ENCODE measurements around the gene MYD88. TPM values are rescaled to one million over a fixed set of nuclear protein-coding genes. Genes with fewer than 3 reads are reported as not detected.
A peak's percentile ranks its signal among the peaks of the same experiment; 100 is the strongest.

Gene MYD88
- total RNA-seq, 1 experiment from 2014 or later: 23.0 TPM

- H2AFZ ChIP-seq (ENCODE audit: low read length): peak within 1 kb of the TSS; percentile 77; the same call in 1 of the 2 replicates
- H3K4me1 ChIP-seq (ENCODE audit: low read length): peaks cover 37% of the 10 kb centered on the region
- peaks cover 4% of the 10 kb centered on the region; the same call in 1 of the 2 replicates for H3K36me3 ChIP-seq (ENCODE audit: insufficient read depth, low read length)
- H3K9ac ChIP-seq (ENCODE audit: low read length): peak within 1 kb of the TSS; percentile 92
- peak; percentile 100 for DNase-seq
- H3K27ac ChIP-seq (ENCODE audit: low read length): peak within 1 kb of the TSS; percentile 79
- H3K4me3 ChIP-seq (ENCODE audit: low read length): peak within 1 kb of the TSS; percentile 89
- H3K79me2 ChIP-seq (ENCODE audit: low read length): peaks cover 47% of the 10 kb centered on the region
- H3K9me2 ChIP-seq (replicated peaks; ENCODE audit: insufficient read depth, low read length): no peaks in the 10 kb centered on the region
- H3K27me3 ChIP-seq (ENCODE audit: low read length): no peaks in the 10 kb centered on the region
- H3K4me2 ChIP-seq (ENCODE audit: low read depth, low read length, poor library complexity, severe bottlenecking): peak within 1 kb of the TSS; percentile 68
- peaks cover 3% of the 10 kb centered on the region; the same call in 1 of the 2 replicates for H4K20me1 ChIP-seq (ENCODE audit: insufficient read depth, low read depth, low read length)
- H3K9me3 ChIP-seq (ENCODE audit: low read length): no peaks in the 10 kb centered on the region
These were observed 26.7 kb downstream of the MYD88 start, which contains the start of gene OXSR1 for GRCh38 chr3:38164952-38165721. TSS of gene OXSR1 (plus strand) at chr3:38165537. CDS start at chr3:38165877, 340 bp downstream.

DNA sequence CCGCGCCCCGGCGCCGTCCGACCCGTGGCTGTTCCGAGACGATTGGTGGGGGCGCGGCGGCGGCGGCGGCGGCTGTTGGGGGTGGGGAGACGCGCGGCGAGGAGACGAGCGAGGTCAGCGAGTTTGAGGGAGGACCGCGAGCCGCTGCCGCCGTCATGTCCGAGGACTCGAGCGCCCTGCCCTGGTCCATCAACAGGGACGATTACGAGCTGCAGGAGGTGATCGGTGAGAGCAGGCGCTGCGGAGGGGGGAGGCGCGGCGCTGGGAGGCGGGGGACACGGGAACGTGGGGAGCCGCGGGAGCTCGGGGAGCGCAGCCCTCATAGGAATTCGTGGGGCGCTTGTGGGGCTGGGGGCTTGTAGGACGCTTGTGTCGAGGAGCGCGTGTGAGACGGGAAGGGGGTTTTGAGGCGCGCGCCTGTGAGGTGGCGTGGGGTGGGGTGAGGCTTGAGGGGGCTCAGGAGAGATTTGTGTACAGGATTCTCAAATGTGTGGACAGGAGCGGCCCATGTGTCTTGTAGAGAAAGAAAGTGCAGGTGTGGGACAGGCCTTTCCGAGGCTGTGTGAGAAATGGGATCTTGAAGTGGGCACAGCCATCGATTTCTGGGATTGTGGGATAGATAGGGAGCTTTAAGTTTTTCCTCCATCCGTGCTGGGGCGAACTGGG lies 27.4 kb downstream of the MYD88 start:
- peak; percentile 72 for DNase-seq
- Histone ChIP-seq H3K36me3 (ENCODE audit: insufficient read depth, low read length) (peaks cover 4% of the 10 kb centered on the region; the same call in 1 of the 2 replicates), H3K4me3 (ENCODE audit: low read length) (peak overlapping the region; percentile 89), H3K9me3 (ENCODE audit: low read length) (no peaks in the 10 kb centered on the region), H3K4me1 (ENCODE audit: low read length) (peaks cover 42% of the 10 kb centered on the region), H3K9me2 (replicated peaks; ENCODE audit: insufficient read depth, low read length) (no peaks in the 10 kb centered on the region), H3K4me2 (ENCODE audit: low read depth, low read length, poor library complexity, severe bottlenecking) (peak overlapping the region; percentile 68), H3K79me2 (ENCODE audit: low read length) (peaks cover 54% of the 10 kb centered on the region), H4K20me1 (ENCODE audit: insufficient read depth, low read depth, low read length) (peaks cover 8% of the 10 kb centered on the region; the same call in 1 of the 2 replicates), H3K27ac (ENCODE audit: low read length) (peak overlapping the region; percentile 79), H3K9ac (ENCODE audit: low read length) (peak overlapping the region; percentile 92), H2AFZ (ENCODE audit: low read length) (no peak overlapping the region), H3K27me3 (ENCODE audit: low read length) (no peaks in the 10 kb centered on the region)

DNA sequence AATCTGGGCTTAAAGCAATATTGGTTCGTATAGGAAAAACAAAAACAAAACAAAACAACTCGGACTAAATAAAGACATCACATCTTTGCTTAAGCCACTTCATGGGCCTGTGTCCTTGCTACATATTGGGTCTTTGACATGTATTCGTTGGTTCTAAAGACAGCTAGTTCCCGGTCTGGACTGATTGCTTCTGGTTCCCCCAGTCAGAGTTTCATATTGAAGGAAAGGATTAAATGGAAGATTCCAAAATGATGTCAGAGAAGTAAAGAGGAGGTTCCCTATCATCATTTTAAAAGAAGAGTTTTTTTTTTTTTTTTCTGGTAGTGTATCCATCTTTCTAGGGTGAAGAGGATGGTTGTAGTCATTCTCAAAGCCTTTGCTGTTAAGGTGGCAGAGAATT lies 29.1 kb downstream of the MYD88 start:
- H3K79me2 ChIP-seq (ENCODE audit: low read length): peaks cover 71% of the 10 kb centered on the region
- H3K27me3 ChIP-seq (ENCODE audit: low read length): no peaks in the 10 kb centered on the region
- peaks cover 60% of the 10 kb centered on the region for H3K4me1 ChIP-seq (ENCODE audit: low read length)
- no peaks in the 10 kb centered on the region for H3K9me3 ChIP-seq (ENCODE audit: low read length)
- no peaks in the 10 kb centered on the region for H3K9me2 ChIP-seq (replicated peaks; ENCODE audit: insufficient read depth, low read length)
- no peak overlapping the region for H2AFZ ChIP-seq (ENCODE audit: low read length)
- H4K20me1 ChIP-seq (ENCODE audit: insufficient read depth, low read depth, low read length): peaks cover 19% of the 10 kb centered on the region
- H3K4me3 ChIP-seq (ENCODE audit: low read length): peak overlapping the region; percentile 89
- DNase-seq: no peak
- peak overlapping the region; percentile 58 for H3K9ac ChIP-seq (ENCODE audit: low read length)
- H3K4me2 ChIP-seq (ENCODE audit: low read depth, low read length, poor library complexity, severe bottlenecking): peak overlapping the region; percentile 68
- peak overlapping the region; percentile 40 for H3K27ac ChIP-seq (ENCODE audit: low read length)
- peaks cover 4% of the 10 kb centered on the region; the same call in 1 of the 2 replicates for H3K36me3 ChIP-seq (ENCODE audit: insufficient read depth, low read length)

DNA sequence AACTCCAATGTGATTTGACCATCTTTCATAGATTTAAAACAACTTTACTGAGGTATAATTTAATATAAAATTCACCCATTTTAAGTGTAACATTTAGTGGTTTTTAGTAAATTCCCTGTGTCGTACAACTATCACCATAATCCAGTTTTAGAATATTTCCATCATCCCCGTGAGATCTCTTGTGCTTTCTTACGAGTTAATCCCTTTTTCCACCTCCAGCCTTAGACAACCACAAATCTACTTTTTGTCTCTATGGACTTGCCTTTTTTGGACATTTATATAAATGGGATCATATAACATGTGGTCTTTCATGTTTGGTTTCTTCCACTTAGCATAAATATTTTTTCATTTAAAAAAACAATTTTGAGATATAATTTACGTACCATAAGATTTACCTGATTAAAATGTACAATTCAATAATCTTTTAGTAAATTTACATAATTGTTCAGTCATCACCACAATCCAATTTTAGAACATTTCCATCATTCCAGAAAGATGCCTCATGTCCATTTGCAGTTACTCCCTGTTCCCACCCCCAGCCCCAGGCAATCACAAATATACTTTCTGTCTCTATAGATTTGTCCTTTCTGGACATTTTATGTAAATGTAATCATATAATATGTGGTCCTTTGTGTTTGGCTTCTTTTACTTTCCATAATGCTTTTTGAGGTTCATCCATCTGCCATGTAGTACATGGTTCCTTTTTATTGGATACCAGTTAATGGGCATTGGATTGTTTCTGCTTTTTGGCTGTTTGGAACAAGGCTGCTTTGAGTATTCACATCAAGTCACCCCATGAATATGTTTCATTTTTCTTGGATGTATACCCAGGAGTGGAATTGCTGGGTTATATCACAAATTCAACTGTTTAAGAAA lies 29.9 kb downstream of the MYD88 start:
- no peaks in the 10 kb centered on the region for H3K27me3 ChIP-seq (ENCODE audit: low read length)
- H3K27ac ChIP-seq (ENCODE audit: low read length): peak overlapping the region; percentile 41; the same call in 1 of the 2 replicates
- H3K4me2 ChIP-seq (ENCODE audit: low read depth, low read length, poor library complexity, severe bottlenecking): peak overlapping the region; percentile 68
- H3K9ac ChIP-seq (ENCODE audit: low read length): no peak overlapping the region
- DNase-seq: no peak
- no peaks in the 10 kb centered on the region for H3K9me3 ChIP-seq (ENCODE audit: low read length)
- H3K4me3 ChIP-seq (ENCODE audit: low read length): peak overlapping the region; percentile 89; the same call in 1 of the 2 replicates
- peaks cover 67% of the 10 kb centered on the region for H3K4me1 ChIP-seq (ENCODE audit: low read length)
- H3K9me2 ChIP-seq (replicated peaks; ENCODE audit: insufficient read depth, low read length): no peaks in the 10 kb centered on the region
- H2AFZ ChIP-seq (ENCODE audit: low read length): no peak overlapping the region
- peaks cover 4% of the 10 kb centered on the region; the same call in 1 of the 2 replicates for H3K36me3 ChIP-seq (ENCODE audit: insufficient read depth, low read length)
- peaks cover 23% of the 10 kb centered on the region for H4K20me1 ChIP-seq (ENCODE audit: insufficient read depth, low read depth, low read length)
- H3K79me2 ChIP-seq (ENCODE audit: low read length): peaks cover 79% of the 10 kb centered on the region

GRCh38 chr3:38169027-38169317 lies 30.5 kb downstream of the MYD88 start:
- peaks cover 23% of the 10 kb centered on the region for H4K20me1 ChIP-seq (ENCODE audit: insufficient read depth, low read depth, low read length)
- H3K27ac ChIP-seq (ENCODE audit: low read length): peak overlapping the region; percentile 41; the same call in 1 of the 2 replicates
- H3K4me2 ChIP-seq (ENCODE audit: low read depth, low read length, poor library complexity, severe bottlenecking): no peak overlapping the region
- H3K9me3 ChIP-seq (ENCODE audit: low read length): no peaks in the 10 kb centered on the region
- no peak for DNase-seq
- H2AFZ ChIP-seq (ENCODE audit: low read length): no peak overlapping the region
- no peak overlapping the region for H3K9ac ChIP-seq (ENCODE audit: low read length)
- peaks cover 66% of the 10 kb centered on the region for H3K4me1 ChIP-seq (ENCODE audit: low read length)
- H3K79me2 ChIP-seq (ENCODE audit: low read length): peaks cover 85% of the 10 kb centered on the region
- H3K27me3 ChIP-seq (ENCODE audit: low read length): no peaks in the 10 kb centered on the region
- no peak overlapping the region for H3K4me3 ChIP-seq (ENCODE audit: low read length)
- peaks cover 4% of the 10 kb centered on the region; the same call in 1 of the 2 replicates for H3K36me3 ChIP-seq (ENCODE audit: insufficient read depth, low read length)
- no peaks in the 10 kb centered on the region for H3K9me2 ChIP-seq (replicated peaks; ENCODE audit: insufficient read depth, low read length)

DNA sequence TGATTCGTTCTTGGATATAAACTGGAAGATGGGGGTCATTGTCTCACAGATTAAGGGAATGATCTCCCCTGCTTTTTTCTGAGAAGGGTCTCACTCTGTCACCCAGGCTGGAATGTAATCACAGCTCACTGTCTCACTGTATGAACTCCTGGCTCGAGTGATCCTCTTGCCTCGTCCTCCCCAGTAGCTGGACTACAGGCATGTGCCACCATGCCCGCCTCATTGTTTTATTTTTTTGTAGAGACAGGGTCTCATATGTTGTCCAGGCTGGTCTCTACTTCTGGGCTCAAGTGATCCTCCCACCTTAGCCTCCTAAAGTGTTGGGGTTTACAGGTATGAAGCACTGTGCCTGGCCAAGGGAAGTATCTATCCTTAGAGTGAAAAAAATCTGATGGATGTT lies 32.3 kb downstream of the MYD88 start:
- H3K9ac ChIP-seq (ENCODE audit: low read length): no peak overlapping the region
- no peaks in the 10 kb centered on the region for H3K9me2 ChIP-seq (replicated peaks; ENCODE audit: insufficient read depth, low read length)
- H2AFZ ChIP-seq (ENCODE audit: low read length): no peak overlapping the region
- H4K20me1 ChIP-seq (ENCODE audit: insufficient read depth, low read depth, low read length): peaks cover 23% of the 10 kb centered on the region
- H3K79me2 ChIP-seq (ENCODE audit: low read length): peaks cover 99% of the 10 kb centered on the region
- no peak overlapping the region for H3K27ac ChIP-seq (ENCODE audit: low read length)
- H3K36me3 ChIP-seq (ENCODE audit: insufficient read depth, low read length): peaks cover 4% of the 10 kb centered on the region; the same call in 1 of the 2 replicates
- H3K9me3 ChIP-seq (ENCODE audit: low read length): no peaks in the 10 kb centered on the region
- H3K4me3 ChIP-seq (ENCODE audit: low read length): no peak overlapping the region
- H3K4me1 ChIP-seq (ENCODE audit: low read length): peaks cover 61% of the 10 kb centered on the region
- H3K4me2 ChIP-seq (ENCODE audit: low read depth, low read length, poor library complexity, severe bottlenecking): no peak overlapping the region
- no peaks in the 10 kb centered on the region for H3K27me3 ChIP-seq (ENCODE audit: low read length)
- no peak for DNase-seq

GRCh38 chr3:38171622-38172021 lies 33.2 kb downstream of the MYD88 start:
- Histone ChIP-seq H3K4me1 (ENCODE audit: low read length) (peaks cover 61% of the 10 kb centered on the region), H3K36me3 (ENCODE audit: insufficient read depth, low read length) (peaks cover 4% of the 10 kb centered on the region; the same call in 1 of the 2 replicates), H3K27ac (ENCODE audit: low read length) (no peak overlapping the region), H3K4me2 (ENCODE audit: low read depth, low read length, poor library complexity, severe bottlenecking) (peak overlapping the region; percentile 7), H3K79me2 (ENCODE audit: low read length) (peaks cover 99% of the 10 kb centered on the region), H3K27me3 (ENCODE audit: low read length) (no peaks in the 10 kb centered on the region), H3K4me3 (ENCODE audit: low read length) (no peak overlapping the region), H3K9me2 (replicated peaks; ENCODE audit: insufficient read depth, low read length) (no peaks in the 10 kb centered on the region), H3K9me3 (ENCODE audit: low read length) (no peaks in the 10 kb centered on the region), H3K9ac (ENCODE audit: low read length) (no peak overlapping the region), H2AFZ (ENCODE audit: low read length) (no peak overlapping the region), H4K20me1 (ENCODE audit: insufficient read depth, low read depth, low read length) (peaks cover 23% of the 10 kb centered on the region)
- DNase-seq: no peak
